Inflammatory macrophage treated with lipopolysaccharide for 4 hours (primary cell): Measurements from ENCODE around the gene SLC9A8.
A peak's percentile ranks its signal among the peaks of the same experiment; 100 is the strongest.

Source experiments
- DNase-seq: peaks from one replicate; pipeline ENCODE4 v3.0.0-alpha.2; 2020

The SLC9A8 gene

GRCh38 chr20:49896204-49896603 lies 83.6 kb downstream of the SLC9A8 start:
- DNase-seq: peak; percentile 75

DNA sequence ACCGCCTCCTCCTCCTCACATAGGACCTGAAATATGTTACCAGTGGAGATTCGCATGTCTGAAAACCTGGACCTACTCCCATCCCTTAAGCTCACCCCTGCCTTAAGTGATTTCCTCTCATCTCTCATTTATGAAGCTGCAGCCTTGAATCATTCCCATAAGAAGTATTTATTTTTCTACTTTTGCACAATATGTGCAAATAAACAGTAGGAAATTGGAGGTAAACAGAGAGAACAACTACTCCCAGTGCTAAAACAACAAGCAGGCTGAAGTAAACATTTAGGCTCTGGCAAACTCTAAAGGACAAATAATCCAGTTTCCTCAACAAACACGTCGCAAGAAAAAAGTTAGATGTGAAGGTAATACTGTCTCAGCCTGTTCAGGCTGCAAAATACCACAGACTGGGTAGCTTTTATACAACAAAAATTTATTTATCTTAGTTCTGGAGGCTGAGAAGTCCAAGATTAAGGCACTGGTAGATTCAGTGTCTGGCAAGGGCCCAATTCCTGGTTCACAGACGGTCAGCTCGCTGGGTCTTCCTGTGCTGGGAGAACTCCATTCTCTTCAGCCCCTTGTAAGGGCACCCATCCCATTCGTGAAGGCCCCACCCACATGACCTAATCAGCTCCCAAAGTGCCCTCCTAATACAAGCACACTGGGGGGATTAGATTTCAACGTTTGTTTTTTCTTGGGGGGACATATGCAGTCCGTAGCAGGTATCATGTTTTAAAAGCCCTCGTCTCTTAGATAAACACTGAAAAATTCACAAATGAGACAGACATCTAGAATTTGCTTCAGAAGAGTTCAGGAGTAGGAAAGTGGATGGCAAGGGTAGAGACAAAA lies 87.1 kb downstream of the SLC9A8 start:
- no peak for DNase-seq

DNA sequence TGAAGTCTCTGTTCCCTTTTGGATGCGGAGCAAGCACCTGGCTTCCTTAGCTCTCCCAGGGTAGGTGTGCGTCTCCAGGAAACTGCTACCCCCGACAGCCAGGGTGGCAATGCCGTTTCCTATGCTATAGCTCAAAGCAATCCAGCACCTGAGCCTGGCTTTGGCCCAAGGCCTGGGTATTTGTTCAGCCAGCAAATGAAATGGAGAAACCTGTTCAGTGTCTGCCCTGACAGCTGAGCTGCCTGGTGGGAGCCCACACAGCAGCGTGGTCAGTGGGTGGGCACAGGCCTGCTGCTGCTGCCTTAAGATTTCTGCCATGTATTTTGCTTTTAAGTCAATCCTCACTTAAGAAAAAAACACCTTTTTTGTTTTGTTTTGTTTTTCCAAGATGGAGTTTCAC lies 89.0 kb downstream of the SLC9A8 start:
- no peak for DNase-seq

GRCh38 chr20:49904440-49905214 lies 92.0 kb downstream of the SLC9A8 start:
- DNase-seq: no peak

DNA sequence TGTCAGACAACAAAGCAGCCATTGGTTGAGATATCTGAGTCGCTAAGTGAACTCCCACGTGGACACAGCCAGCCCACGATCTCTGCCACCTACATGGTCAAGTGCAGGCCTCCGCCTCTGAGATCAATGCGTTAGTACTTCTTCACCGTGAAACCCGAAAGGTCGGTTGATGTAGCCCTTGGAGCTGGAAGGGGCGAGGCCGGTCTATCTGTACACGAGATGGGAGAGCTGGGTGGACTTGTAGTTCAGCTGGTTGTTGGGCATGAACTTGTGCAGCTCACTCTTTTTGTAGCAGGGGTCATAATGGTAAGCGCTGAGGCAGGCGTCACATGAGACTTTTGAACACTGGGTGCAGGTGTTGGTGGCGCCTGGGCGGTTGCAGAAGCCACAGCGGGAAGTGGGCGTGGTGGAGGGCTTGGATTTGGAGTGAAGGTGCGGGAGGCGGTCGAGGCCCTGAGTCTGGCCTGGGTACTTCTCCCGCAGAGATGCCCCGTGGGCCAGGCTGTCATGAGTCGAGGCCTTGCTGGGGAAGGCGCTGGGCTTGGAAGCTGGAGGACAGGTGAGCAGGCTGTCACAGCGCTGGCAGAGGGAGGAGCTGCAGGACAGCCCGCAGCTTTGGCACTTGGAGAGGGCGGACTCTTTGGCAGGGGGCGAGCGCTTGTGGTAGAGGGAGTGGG lies 92.9 kb downstream of the SLC9A8 start:
- DNase-seq: no peak

DNA sequence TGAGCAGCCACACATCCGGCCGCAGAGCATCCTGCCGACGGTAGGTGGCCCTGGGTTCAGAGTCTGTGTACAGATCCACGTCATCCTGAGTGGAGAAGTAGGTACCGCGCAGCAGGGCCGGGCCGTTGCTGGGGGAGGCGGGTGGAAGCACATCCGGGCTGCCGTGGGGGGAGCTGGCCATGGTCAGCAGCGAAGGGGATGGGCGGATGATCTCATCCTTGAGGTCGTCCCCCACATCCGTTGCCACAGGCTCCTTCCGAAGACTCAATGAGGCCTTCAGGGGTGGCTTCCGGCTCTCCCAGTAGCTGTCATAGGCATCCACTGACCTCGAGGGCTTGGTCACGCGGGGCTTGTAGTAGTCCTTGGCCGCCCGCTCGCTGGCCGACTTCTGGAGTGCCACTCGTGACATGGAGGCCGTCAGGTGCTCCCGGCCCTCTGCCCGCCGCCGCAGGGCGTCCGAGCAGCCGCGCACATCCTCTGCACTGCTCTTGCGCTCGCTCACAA lies 93.5 kb downstream of the SLC9A8 start:
- no peak for DNase-seq

DNA sequence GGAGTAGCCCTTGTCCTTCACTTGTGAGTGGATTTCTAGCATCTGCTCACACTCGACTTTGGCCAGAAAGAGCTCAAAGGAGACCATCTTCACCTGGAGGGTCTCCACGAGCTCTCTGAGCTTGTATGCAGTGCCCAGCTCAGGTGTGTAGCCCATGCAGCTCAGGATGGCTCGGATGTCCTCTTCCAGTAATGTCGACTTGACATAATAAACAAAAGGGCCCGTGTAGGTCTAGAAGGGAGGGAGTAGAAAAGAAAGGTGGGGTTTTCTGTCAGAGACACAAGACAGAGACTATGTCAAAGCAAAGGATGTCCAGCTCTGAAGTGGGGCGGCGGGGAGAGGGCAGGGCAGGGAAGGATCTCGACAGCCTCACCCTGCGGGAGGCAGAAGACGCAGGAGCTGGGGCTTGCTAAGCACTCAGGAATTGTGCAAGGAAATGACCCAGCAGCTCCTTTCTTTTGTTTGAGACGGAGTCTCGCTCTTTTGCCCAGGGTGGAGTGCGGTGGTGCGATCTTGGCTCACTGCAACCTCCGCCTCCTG lies 94.1 kb downstream of the SLC9A8 start:
- no peak for DNase-seq

DNA sequence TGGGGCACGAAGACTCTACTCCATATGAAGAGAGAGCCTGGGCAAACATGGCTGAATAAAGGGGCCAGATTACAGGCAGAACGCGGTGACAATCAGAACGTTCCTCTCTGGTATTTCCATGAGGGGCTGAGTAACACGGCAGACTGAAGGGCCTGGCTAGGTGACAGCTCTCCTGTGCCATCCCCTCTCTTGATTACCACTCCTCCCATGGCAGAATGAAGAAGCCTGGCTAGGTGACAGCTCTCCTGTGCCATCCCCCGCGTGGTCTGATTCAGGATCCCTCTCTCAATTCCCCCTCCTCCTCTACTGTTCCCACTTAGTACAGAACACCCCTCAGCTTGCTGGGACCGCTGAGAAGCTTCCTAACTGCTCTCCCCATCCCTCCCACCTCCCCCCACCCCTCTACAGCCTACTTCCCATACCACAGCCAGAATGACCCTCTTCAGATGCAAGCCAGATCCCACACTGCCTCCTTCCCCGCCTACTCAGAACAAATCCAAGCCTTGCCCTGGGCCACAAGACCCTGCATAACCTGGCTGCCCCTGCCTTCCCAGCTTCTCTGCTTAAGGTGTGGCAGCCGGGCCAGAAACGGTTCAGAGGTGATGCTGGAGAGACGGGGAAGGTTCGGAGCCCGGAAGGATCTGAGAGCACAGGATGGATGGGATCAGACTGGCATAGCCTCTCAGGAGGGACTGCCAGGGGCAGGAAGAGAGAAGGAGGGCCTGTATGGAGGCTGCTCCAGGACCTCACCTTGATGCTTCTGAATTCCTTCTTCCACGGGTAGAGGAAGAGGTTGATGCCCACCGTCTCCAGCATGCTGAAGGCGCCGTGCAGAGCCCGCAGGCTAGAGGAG lies 95.0 kb downstream of the SLC9A8 start:
- no peak for DNase-seq

- no peak for DNase-seq
Measured at GRCh38 chr20:49908258-49908565, 95.6 kb downstream of the SLC9A8 start.

DNA sequence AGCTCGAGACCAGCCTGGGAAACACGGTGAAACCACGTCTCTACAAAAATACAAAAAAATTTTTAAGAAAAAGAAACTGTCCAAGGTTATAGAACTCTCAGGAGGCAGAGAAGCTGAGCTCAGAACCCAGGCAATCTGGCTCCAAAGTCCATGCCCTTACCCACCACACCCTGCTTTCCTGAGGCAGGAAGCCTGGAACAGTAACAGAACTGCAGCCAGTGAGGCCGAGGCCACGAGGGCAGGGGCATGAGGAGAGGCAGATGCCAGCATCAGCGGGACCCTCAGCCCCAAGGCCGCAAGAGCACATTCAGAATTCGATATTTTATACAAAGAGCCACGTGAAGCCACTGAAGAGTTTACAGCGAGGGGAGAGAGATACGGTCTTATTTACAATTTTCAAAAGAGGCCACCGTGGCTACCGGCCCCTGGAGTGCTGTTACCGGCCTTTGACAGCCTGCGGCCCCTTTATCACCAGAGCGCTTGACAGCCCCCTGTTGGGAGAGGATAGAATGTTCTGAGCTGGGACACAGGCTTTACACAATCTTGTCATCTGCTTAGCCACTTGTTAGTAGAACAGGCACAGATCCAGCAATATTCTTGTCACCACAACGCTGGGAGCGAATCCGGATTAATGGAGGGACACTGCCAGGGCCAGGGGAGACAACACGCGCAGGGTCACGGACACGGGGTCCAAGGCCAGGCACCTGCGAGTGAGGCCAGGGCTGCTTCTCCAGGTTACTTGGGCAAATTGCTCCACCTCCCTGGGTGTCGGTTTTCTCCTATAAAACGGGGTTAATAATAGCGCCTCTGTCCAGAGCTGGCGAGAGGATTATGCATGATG lies 97.1 kb downstream of the SLC9A8 start:
- no peak for DNase-seq

- no peak for DNase-seq
Measured at GRCh38 chr20:49910340-49910706, 97.7 kb downstream of the SLC9A8 start.

DNA sequence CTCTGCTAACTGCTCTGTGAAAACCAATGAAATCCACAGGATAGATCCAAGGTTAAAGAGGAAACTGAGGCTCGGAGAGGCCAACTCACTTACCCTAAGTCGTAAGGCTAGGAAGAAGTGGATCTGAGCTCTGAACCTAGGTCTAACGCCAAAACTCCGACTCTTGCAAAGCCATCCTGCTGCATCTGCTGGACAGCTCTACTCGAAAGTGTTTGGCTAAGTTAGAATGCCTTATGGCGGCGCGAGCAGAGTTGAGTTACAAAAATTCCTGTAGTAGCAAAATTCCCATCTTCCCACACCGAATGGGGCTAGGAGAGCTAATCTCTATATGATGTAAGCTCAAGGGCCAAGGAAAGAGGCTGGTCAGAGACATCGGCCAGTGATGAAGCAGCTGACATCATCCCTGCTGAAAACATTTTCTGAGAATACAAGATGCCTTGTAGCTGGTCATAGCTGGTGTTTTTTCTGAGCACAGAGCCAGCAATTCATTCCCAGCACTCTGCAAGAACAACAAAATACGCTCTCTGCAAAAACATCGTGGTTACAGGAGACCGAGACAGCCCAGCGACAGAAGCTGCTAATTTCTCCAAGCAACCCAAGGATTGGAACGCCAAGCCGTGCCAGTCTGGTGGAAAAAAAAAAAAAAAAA lies 100.9 kb downstream of the SLC9A8 start:
- DNase-seq: no peak

GRCh38 chr20:49914310-49915117 lies 101.9 kb downstream of the SLC9A8 start:
- peak; percentile 33 for DNase-seq

DNA sequence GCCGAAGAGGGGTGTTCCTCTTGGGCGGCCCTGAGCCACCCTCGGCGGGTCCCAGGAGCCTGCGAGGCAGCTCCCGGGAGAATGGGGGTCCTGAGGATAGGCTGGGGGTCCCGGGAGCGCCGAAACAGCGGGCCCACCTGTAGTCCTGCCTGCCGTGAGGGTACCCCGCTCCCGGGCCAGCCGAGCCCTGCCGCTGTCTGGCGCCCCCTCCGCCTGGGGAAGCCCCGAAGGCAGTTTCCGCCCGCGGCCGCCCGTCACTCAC lies 102.4 kb downstream of the SLC9A8 start:
- DNase-seq: no peak

- DNase-seq: peak; percentile 97
Measured at GRCh38 chr20:49915380-49916145, 102.9 kb downstream of the SLC9A8 start, which contains the start of gene SPATA2. TSS of gene SPATA2 (minus strand) at chr20:49915529. CDS start at chr20:49908490, 7,039 bp downstream.

DNA sequence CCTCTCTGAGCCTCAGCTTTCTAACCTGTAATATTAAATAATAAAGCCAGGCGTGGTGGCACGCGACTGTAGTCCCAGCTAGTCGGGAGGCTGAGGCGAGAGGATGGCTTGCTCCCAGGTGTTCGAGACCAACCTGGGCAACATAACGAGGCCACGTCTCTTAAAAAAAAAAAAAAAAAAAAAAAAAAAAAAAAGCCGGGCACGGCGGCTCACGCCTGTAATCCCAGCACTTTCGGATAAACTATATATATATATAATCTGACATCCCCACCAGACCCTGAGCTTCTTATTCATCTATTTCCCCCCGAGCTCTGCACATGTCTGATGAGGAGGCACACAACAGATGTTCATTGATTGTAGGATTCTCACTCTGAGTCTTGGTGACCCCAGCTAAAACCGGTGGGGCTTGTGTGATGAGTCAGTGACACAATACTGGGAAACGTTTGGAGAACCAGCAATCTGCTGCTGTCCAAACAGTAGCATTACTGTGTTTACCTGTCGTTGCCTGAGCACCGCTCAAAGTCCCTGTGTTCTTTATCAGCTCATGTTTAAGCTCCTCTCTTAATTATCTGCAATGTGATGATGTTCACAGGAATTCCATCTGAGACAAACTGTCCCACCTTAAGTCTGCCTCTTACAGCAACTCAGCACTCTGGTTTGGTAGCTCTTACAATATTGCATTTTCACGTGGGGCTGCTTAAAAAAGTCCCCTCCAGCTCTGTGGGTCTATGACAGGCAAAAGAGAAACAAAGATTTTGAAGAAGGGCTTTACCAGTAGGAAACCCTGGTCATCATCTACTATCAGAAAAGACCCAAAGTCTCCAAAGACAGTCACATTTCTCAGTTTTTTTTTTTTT lies 103.7 kb downstream of the SLC9A8 start:
- no peak for DNase-seq

- DNase-seq: no peak
Measured at GRCh38 chr20:49918446-49918845, 105.8 kb downstream of the SLC9A8 start.

DNA sequence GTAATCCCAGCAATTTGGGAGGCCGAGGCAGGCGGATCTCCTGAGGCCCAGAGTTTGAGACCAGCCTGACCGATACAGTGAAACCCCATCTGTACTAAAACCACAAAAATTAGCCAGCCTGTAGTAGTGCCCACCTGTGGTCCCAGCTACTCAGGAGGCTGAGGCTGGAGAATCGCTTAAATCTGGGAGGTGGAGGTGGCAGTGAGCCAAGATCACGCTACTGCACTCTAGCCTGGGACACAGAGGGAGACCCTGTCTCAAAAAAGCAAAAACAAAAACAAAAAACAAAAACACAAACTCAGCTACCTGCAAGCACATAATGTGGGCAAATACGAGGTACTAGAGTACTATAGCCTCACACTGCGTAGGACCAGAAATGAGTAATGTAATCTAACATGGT lies 106.4 kb downstream of the SLC9A8 start:
- DNase-seq: no peak
